ENCODE results near the gene PTPRJ.

- TF ChIP-seq CTCF (IDR thresholded peaks at IDR 0.05) (no peak), EZH2 (IDR thresholded peaks at IDR 0.05; ENCODE audit: borderline replicate concordance, insufficient read depth, low read depth, low read length, poor library complexity, severe bottlenecking) (no peak)
Measured at GRCh38 chr11:47987310-47987709, 7.0 kb downstream of the PTPRJ start.
